MM.1S (cell line): ENCODE measurements around the gene METTL9.

ENCODE experiments used
- DNase-seq: peaks from one replicate; pipeline ENCODE4 v3.0.0-alpha.2; 2015
- H2AFZ ChIP-seq: fragments of 300-600 bp; sonication (generic); 2 replicates; pipeline ENCODE4 v1.6.0; 2016; ENCODE audit warnings: antibody characterized with exemption, low read length
- H3F3A ChIP-seq: fragments of 300-600 bp; sonication (generic); 2 replicates; pipeline ENCODE4 v1.6.1; 2016; ENCODE audit warnings: mild to moderate bottlenecking, antibody characterized with exemption, low read length, moderate library complexity, mixed read lengths; ENCODE audit not compliant: insufficient read depth
- H3K27ac ChIP-seq: fragments of 300-600 bp; sonication (generic); 2 replicates; pipeline ENCODE4 v1.5.1; 2016; ENCODE audit warnings: mild to moderate bottlenecking, low read length
- H3K27me3 ChIP-seq: fragments of 300-600 bp; sonication (generic); replicated peaks from 2 replicates; pipeline ENCODE4 v1.6.0; 2016; ENCODE audit warnings: low read length; ENCODE audit not compliant: insufficient read depth
- H3K36me3 ChIP-seq: fragments of 300-600 bp; sonication (generic); replicated peaks from 2 replicates; pipeline ENCODE4 v1.6.1; 2016; ENCODE audit warnings: mild to moderate bottlenecking, low read length, mixed read lengths; ENCODE audit not compliant: insufficient read depth
- H3K4me1 ChIP-seq: fragments of 300-600 bp; sonication (generic); 2 replicates; pipeline ENCODE4 v1.6.1; 2016; ENCODE audit warnings: low read length, mixed read lengths
- H3K4me2 ChIP-seq: fragments of 300-600 bp; sonication (generic); 2 replicates; pipeline ENCODE4 v1.6.0; 2016; ENCODE audit warnings: low read depth, low read length
- H3K4me3 ChIP-seq: fragments of 300-600 bp; sonication (generic); 2 replicates; pipeline ENCODE4 v1.5.1; 2016; ENCODE audit warnings: low read length, mixed read lengths
- H3K79me2 ChIP-seq: fragments of 300-600 bp; sonication (generic); 2 replicates; pipeline ENCODE4 v1.6.1; 2016; ENCODE audit warnings: mixed run types, low read length, mixed read lengths
- H3K9ac ChIP-seq: fragments of 300-600 bp; sonication (generic); 2 replicates; pipeline ENCODE4 v1.6.1; 2016; ENCODE audit warnings: low read length, mixed read lengths
- H3K9me2 ChIP-seq: fragments of 300-600 bp; sonication (generic); replicated peaks from 2 replicates; pipeline ENCODE4 v1.6.1; 2016; ENCODE audit warnings: mild to moderate bottlenecking, low read length, mixed read lengths; ENCODE audit not compliant: insufficient read depth
- H3K9me3 ChIP-seq: fragments of 300-600 bp; sonication (generic); replicated peaks from 2 replicates; pipeline ENCODE4 v1.6.1; 2016; ENCODE audit warnings: mild to moderate bottlenecking, low read length, mixed read lengths; ENCODE audit not compliant: insufficient read depth
- H4K20me1 ChIP-seq: fragments of 300-600 bp; sonication (generic); 2 replicates; pipeline ENCODE4 v1.6.1; 2016; ENCODE audit warnings: mild to moderate bottlenecking, low read length, moderate library complexity, mixed read lengths; ENCODE audit not compliant: insufficient read depth
- EZH2 ChIP-seq: fragments of 300-600 bp; sonication (generic); optimal IDR thresholded peaks from 2 replicates; pipeline ENCODE3; 2017; ENCODE audit warnings: low read depth, mild to moderate bottlenecking, antibody characterized with exemption, low read length, mixed read lengths
- EZH2phosphoT487 ChIP-seq: fragments of 300-600 bp; sonication (generic); IDR thresholded peaks from 2 replicates; pipeline ENCODE4 v1.6.1; 2018; ENCODE audit warnings: antibody characterized with exemption, low read length
- TF ChIP-seq, protein P1 (sequence below): fragments of 300-600 bp; sonication (generic); IDR thresholded peaks from 2 replicates; pipeline ENCODE4 v1.5.1; 2016; ENCODE audit warnings: antibody characterized with exemption, low read length, mixed read lengths

METTL9 gene

DNA sequence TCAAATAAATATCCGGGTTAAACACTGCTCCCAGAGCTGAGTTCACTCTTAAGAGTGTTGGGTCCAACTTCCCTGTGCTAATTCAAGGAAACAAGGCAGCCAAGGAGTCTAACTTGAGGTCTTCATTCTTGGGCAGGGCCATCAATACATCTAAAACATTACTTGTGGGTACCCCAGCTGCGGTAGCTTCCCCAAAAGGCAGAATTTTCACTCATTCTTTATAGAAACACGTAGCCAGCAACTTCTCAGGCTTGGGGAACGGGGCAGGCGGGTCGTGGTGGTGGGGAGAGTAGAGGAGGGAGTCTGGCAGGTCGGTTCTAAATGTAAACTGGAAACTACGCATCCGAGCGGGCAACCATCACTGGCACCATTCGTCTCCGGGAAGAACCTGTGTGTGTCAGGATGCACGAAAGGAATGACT is 666 bp upstream of the METTL9 start:
- Histone ChIP-seq H3K4me2 (peak overlapping the region; percentile 79), H2AFZ (peak overlapping the region; percentile 97), H3K9me2 (no peaks in the 10 kb centered on the region), H3K4me1 (peaks cover 19% of the 10 kb centered on the region), H4K20me1 (no peaks in the 10 kb centered on the region), H3K36me3 (no peaks in the 10 kb centered on the region), H3K27me3 (no peaks in the 10 kb centered on the region), H3F3A (peaks cover 10% of the 10 kb centered on the region; the same call in 1 of the 2 replicates), H3K9me3 (no peaks in the 10 kb centered on the region), H3K79me2 (peaks cover 38% of the 10 kb centered on the region), H3K27ac (peak overlapping the region; percentile 41; the same call in 1 of the 2 replicates), H3K9ac (peak overlapping the region; percentile 90), H3K4me3 (peak overlapping the region; percentile 94)
- peak; percentile 19 for DNase-seq
- TF ChIP-seq, protein P1, sequence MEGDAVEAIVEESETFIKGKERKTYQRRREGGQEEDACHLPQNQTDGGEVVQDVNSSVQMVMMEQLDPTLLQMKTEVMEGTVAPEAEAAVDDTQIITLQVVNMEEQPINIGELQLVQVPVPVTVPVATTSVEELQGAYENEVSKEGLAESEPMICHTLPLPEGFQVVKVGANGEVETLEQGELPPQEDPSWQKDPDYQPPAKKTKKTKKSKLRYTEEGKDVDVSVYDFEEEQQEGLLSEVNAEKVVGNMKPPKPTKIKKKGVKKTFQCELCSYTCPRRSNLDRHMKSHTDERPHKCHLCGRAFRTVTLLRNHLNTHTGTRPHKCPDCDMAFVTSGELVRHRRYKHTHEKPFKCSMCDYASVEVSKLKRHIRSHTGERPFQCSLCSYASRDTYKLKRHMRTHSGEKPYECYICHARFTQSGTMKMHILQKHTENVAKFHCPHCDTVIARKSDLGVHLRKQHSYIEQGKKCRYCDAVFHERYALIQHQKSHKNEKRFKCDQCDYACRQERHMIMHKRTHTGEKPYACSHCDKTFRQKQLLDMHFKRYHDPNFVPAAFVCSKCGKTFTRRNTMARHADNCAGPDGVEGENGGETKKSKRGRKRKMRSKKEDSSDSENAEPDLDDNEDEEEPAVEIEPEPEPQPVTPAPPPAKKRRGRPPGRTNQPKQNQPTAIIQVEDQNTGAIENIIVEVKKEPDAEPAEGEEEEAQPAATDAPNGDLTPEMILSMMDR, result no peak

DNA sequence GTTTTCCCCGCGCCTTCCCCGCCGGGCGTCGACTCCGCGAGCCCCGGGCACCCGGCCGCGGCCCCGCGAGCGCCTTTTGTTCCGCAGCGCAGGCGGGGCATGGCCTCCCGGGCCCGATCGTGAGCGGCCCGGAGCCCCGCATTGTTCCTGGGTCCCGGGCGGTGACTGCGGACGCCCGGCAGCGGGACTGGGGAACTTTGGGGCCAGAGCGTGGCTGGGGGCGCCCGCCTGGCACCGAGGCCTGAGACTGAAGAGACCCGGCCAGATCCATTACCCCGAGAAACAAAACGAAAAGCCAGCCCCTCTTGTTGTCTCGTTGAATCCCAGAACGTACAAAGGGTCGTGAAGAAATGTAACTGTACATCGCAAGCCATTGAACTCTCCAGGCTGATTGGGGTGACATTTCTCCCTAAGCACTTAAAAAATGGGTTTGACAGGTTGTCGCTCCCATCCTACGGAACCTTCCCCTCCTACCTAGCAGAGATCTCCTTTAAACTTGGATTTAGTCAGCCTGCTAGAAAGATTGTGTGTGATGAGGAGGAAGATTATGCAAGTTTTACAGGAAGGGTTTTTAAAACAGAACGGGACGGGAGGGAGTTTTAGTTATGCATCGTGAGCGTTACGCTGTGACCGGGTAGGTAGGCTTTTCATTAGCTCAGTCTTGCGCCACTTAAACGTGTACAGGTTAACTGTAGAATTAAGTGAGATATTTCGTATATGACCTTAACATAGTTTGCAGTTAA is 825 bp downstream of the METTL9 start:
- no peaks in the 10 kb centered on the region for H3K9me3 ChIP-seq
- TF ChIP-seq EZH2 (no peak), EZH2phosphoT487 (no peak)
- TF ChIP-seq, protein P1, result peak; percentile 27
- H3K27ac ChIP-seq, result peak overlapping the region; percentile 47; the same call in 1 of the 2 replicates
- H3K4me2 ChIP-seq, result peak overlapping the region; percentile 80
- H3F3A ChIP-seq, result peaks cover 10% of the 10 kb centered on the region; the same call in 1 of the 2 replicates
- peaks cover 19% of the 10 kb centered on the region for H3K4me1 ChIP-seq
- peak overlapping the region; percentile 94 for H3K4me3 ChIP-seq
- H3K36me3 ChIP-seq, result no peaks in the 10 kb centered on the region
- no peaks in the 10 kb centered on the region for H3K9me2 ChIP-seq
- H3K9ac ChIP-seq, result peak overlapping the region; percentile 90
- H2AFZ ChIP-seq, result peak overlapping the region; percentile 67
- H3K79me2 ChIP-seq, result peaks cover 53% of the 10 kb centered on the region
- no peaks in the 10 kb centered on the region for H4K20me1 ChIP-seq
- peak; percentile 51 for DNase-seq
- H3K27me3 ChIP-seq, result no peaks in the 10 kb centered on the region

DNA sequence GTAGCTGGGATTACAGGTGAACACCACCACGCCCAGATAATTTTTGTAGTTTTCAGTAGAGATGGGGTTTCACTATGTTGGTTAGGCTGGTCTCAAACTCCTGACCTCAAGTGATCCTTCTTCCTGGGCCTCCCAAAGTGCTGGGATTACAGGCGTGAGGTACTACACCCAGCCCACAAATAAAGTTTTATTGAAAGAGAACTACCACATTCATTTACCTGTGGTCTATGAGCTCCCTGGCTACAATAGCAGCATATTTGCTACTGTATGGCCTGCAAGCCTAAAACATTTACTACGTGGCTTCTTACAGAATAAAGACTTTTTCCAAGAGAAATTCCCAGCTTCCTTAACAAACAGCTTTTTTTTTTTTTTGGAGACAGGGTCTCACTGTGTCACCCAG is 3.4 kb downstream of the METTL9 start:
- H3K9me2 ChIP-seq, result no peaks in the 10 kb centered on the region
- H2AFZ ChIP-seq, result no peak overlapping the region
- H3K36me3 ChIP-seq, result no peaks in the 10 kb centered on the region
- peaks cover 19% of the 10 kb centered on the region for H3K4me1 ChIP-seq
- H3K27ac ChIP-seq, result no peak overlapping the region
- no peak overlapping the region for H3K4me2 ChIP-seq
- no peak overlapping the region for H3K4me3 ChIP-seq
- no peaks in the 10 kb centered on the region for H4K20me1 ChIP-seq
- peaks cover 10% of the 10 kb centered on the region; the same call in 1 of the 2 replicates for H3F3A ChIP-seq
- DNase-seq, result no peak
- no peaks in the 10 kb centered on the region for H3K9me3 ChIP-seq
- no peak overlapping the region for H3K9ac ChIP-seq
- no peaks in the 10 kb centered on the region for H3K27me3 ChIP-seq
- peaks cover 79% of the 10 kb centered on the region for H3K79me2 ChIP-seq
- TF ChIP-seq, protein P1, result no peak
- TF ChIP-seq EZH2phosphoT487, result no peak
- no peak for TF ChIP-seq EZH2
